Prostate gland (tissue), 2 donors: ENCODE data around the gene PAOX. TPM values are rescaled to one million over a fixed set of nuclear protein-coding genes. Genes with fewer than 3 reads are reported as not detected.

Experiments used
- DNase-seq: peaks from one replicate; pipeline ENCODE4 v3.0.0-alpha.2; 2019; ENCODE audit warnings: low spot score
- H3K27ac ChIP-seq, 2 donors: fragments of 200-600 bp; sonication (generic); 2 replicates each; pipeline ENCODE4 v1.5.1; 2017 to 2019
- H3K27me3 ChIP-seq: fragments of 200-600 bp; sonication (generic); replicated peaks from 2 replicates; pipeline ENCODE4 v1.5.1; 2019; ENCODE audit not compliant: insufficient read depth
- H3K36me3 ChIP-seq, 2 donors: fragments of 200-600 bp; sonication (generic); 1 replicate in 1 of 2; 2 replicates in 1 of 2; pipeline versions ENCODE4 v1.5.1 to v1.8.1; 2017 to 2019
- H3K4me1 ChIP-seq: fragments of 200-600 bp; sonication (generic); replicated peaks from 2 replicates; pipeline ENCODE4 v1.5.1; 2019
- H3K4me3 ChIP-seq, 2 donors: fragments of 200-600 bp; sonication (generic); 2 replicates each; pipeline ENCODE4 v1.5.1; 2017 to 2019
- H3K9me3 ChIP-seq: fragments of 200-600 bp; sonication (generic); 2 replicates; pipeline ENCODE4 v1.5.1; 2017
- CTCF ChIP-seq, 4 experiments: fragments of 200-600 bp in 2 of 4; fragments of 450-650 bp in 2 of 4; sonication (generic) in 2 of 4; IDR thresholded peaks; 1 replicate in 3 of 4; 2 replicates in 1 of 4; pipeline ENCODE4 v1.5.1; 2016 to 2019; ENCODE audit warnings: antibody characterized with exemption in 4 of 4, mild to moderate bottlenecking in 2 of 4, moderate library complexity in 2 of 4
- POLR2A ChIP-seq: fragments of 450-650 bp; IDR thresholded peaks from one replicate; pipeline ENCODE4 v1.6.1; 2016; ENCODE audit warnings: antibody characterized with exemption, mild to moderate bottlenecking
- POLR2AphosphoS5 ChIP-seq: sonication (generic); formaldehyde crosslinking; IDR thresholded peaks from one replicate; pipeline ENCODE4 v1.6.1; 2017; ENCODE audit warnings: antibody characterized with exemption
- WGBS: methylation state at CpG from one replicate; pipeline ENCODE4 v1.1.5; 2018; 5-methylcytosine and 5-hydroxymethylcytosine counted together
- intact Hi-C: fragments of 100-400 bp; cut with DNase I; formaldehyde crosslinking; loops from one replicate; pipeline ENCODE4 v1.14.2; 2022
- total RNA-seq, 2 donors: library from RNA; depleted of rRNA; stranded (reverse); fragments of >200 nt; gene quantifications; one replicate each; pipeline ENCODE4 v1.1.0, GENCODE V29; 2016

Gene PAOX
- total RNA-seq, 2 donors from 2014 or later: 17.5 to 20.2 TPM

- H3K4me1 ChIP-seq: no peaks in the 10 kb centered on the region
- H3K27me3 ChIP-seq: no peaks in the 10 kb centered on the region
- WGBS: 80% methylated on average over 12 of the region's 12 CpGs
- no peak for DNase-seq
- no peak overlapping the region for H3K4me3 ChIP-seq
- H3K36me3 ChIP-seq: no peaks in the 10 kb centered on the region
- intact Hi-C loops: no loop called here
- TF ChIP-seq CTCF (IDR thresholded peaks at IDR 0.05) (no peak), POLR2A (no peak), POLR2AphosphoS5 (no peak)
- no peaks in the 10 kb centered on the region for H3K9me3 ChIP-seq
- H3K27ac ChIP-seq: no peak overlapping the region
These were observed 28.6 kb upstream of the PAOX start for GRCh38 chr10:133350283-133350949.

- no peaks in the 10 kb centered on the region for H3K36me3 ChIP-seq
- H3K9me3 ChIP-seq: no peaks in the 10 kb centered on the region
- H3K27ac ChIP-seq: no peak overlapping the region
- H3K27me3 ChIP-seq: no peaks in the 10 kb centered on the region
- intact Hi-C loops: no loop called here
- TF ChIP-seq CTCF (IDR thresholded peaks at IDR 0.05): no peak
- no peak for TF ChIP-seq POLR2AphosphoS5
- TF ChIP-seq POLR2A: no peak
- H3K4me3 ChIP-seq: no peak overlapping the region
- H3K4me1 ChIP-seq: no peaks in the 10 kb centered on the region
- WGBS: 57% methylated on average over 12 of the region's 13 CpGs
- DNase-seq: no peak
These were observed 28.1 kb upstream of the PAOX start for GRCh38 chr10:133350950-133351329.

- TF ChIP-seq CTCF (IDR thresholded peaks at IDR 0.05): no peak
- no peak for TF ChIP-seq POLR2A
- Histone ChIP-seq H3K27ac (no peak overlapping the region), H3K9me3 (no peaks in the 10 kb centered on the region), H3K36me3 (no peaks in the 10 kb centered on the region), H3K4me1 (no peaks in the 10 kb centered on the region), H3K27me3 (no peaks in the 10 kb centered on the region), H3K4me3 (no peak overlapping the region)
- no peak for DNase-seq
- intact Hi-C loops: no loop called here
- WGBS: 75% methylated on average over 24 of the region's 24 CpGs
These were observed 27.4 kb upstream of the PAOX start for GRCh38 chr10:133351408-133352318.

GRCh38 chr10:133353202-133353959 lies 25.7 kb upstream of the PAOX start:
- H3K27ac ChIP-seq: no peak overlapping the region
- no peaks in the 10 kb centered on the region for H3K4me1 ChIP-seq
- no peak for DNase-seq
- H3K36me3 ChIP-seq: no peaks in the 10 kb centered on the region
- H3K9me3 ChIP-seq: no peaks in the 10 kb centered on the region
- H3K27me3 ChIP-seq: no peaks in the 10 kb centered on the region
- 66% methylated on average over 16 of the region's 16 CpGs for WGBS
- TF ChIP-seq POLR2A (no peak), CTCF (IDR thresholded peaks at IDR 0.05) (no peak), POLR2AphosphoS5 (no peak)
- intact Hi-C loops: no loop called here
- no peak overlapping the region for H3K4me3 ChIP-seq
